ENCODE data around the gene RPL6. TPM values are rescaled to one million over a fixed set of nuclear protein-coding genes. Genes with fewer than 3 reads are reported as not detected.
A peak's percentile ranks its signal among the peaks of the same experiment; 100 is the strongest.
"Not testable (repeated sequence)": the region's sequence is repeated elsewhere in the genome, so short reads cannot be mapped to it uniquely, and the experiment has no call there.

RPL6 gene
- total and polyA plus RNA-seq, 5 experiments from 2014 or later: 646 to 1,523 (median 758) TPM

DNA sequence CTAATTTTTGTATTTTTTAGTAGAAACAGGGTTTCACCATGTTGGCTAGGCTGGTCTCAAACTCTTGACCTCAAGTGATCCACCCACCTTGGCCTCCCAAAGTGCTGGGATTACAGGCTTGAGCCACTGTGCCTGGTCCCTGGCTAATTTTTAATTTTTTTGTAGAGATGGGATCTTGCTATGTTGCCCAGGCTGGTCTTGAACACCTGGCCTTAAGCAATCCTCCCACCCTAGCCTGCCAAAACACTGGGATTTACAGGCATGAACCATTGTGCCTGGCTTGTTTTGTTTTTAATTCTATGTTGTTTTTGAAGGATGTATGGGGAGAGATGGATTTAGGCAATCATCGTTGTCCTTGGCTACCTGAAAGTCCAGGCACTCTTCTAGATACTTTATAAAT is 29.2 kb upstream of the RPL6 start:
- POLR2A ChIA-PET, H3K9me3 Mint-ChIP-seq, H3K36me3 Mint-ChIP-seq, ATAC-seq, H3K27me3 Mint-ChIP-seq, DNase-seq, H3K4me3 Mint-ChIP-seq: not testable (repeated sequence)
- peak overlapping the region in 1 of 10 donors; percentile 57 for H3K27ac Mint-ChIP-seq
- peaks cover 4 to 36% (median 14%) of the 10 kb centered on the region in 4 donors for H3K4me1 Mint-ChIP-seq

DNA sequence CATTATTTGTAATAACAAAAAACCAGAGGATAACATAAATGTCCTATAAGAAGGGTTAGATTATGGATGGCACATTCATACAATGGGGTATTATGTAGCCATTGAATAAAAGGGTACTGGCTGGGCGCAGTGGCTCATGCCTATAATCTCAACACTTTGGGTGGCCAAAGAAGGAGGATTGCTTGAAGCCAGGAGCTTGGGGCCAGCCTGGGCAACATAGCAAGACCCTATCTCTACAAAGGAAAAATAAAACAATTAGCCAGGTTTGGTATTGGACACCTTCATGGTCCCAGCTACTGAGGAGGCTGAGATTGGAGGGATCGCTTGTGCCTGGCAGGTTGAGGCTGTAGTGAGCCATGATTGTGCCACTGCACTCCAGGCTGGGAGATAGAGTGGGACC is 24.1 kb upstream of the RPL6 start:
- Mint-ChIP-seq H3K4me3 (no peak overlapping the region), H3K27me3 (no peaks in the 10 kb centered on the region), H3K9me3 (no peaks in the 10 kb centered on the region), H3K4me1 (peaks cover 9 to 44% (median 29%) of the 10 kb centered on the region in 4 donors), H3K27ac (peak overlapping the region in 1 of 10 donors; percentile 64), H3K36me3 (peaks cover 0 to 10% (median 0%) of the 10 kb centered on the region in 3 donors)
- DNase-seq (no peak), ATAC-seq (no peak)
- POLR2A ChIA-PET: no interaction called here

DNA sequence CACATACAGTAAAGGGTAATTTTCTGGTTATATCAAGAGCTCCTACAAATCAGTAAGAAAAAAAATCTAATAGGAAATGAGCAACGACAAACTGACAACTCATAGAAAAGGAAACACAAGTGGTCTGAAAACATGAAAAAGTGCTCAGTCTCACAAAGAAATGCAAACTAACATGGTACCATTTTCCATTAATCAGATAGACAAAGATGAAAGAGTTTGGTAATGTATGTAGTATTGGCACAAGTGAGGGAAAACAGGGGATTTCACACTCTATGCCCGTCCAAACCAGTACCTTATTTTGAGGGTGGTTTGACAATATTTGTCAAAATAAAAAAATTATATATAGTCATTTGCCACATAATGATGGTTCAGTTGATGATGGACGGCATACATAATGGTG is 22.6 kb upstream of the RPL6 start:
- DNase-seq (no peak), ATAC-seq (no peak)
- no peak overlapping the region for H3K4me3 Mint-ChIP-seq
- peaks cover 0 to 15% (median 0%) of the 10 kb centered on the region in 3 donors for H3K36me3 Mint-ChIP-seq
- no peaks in the 10 kb centered on the region for H3K27me3 Mint-ChIP-seq
- no peaks in the 10 kb centered on the region for H3K9me3 Mint-ChIP-seq
- H3K27ac Mint-ChIP-seq: no peak overlapping the region
- peaks cover 10 to 39% (median 26%) of the 10 kb centered on the region in 4 donors for H3K4me1 Mint-ChIP-seq
- POLR2A ChIA-PET: no interaction called here

DNA sequence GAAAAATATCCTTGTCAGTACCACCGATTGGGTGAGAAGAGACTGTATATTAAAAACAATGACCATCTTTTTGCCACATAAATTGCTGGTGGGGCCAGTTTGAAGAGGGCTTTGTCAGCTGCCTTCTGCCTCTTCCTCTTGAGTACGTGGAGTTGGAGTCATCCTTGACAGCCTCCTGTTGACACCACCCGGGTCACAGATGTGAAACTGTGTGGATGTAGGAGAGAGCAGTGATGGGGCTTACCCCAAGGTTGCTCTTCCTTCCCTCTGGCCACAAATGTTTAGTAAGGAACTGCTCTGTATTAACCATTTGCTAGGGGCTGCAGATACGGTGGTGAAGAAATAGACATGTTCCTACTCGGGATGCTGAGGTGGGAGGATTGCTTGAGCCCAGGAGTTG is 21.5 kb upstream of the RPL6 start:
- DNase-seq (no peak), ATAC-seq (no peak)
- Mint-ChIP-seq H3K9me3 (no peaks in the 10 kb centered on the region), H3K27me3 (no peaks in the 10 kb centered on the region), H3K27ac (peak overlapping the region in 3 of 10 donors; percentile 0 to 88 (median 48)), H3K4me1 (peaks cover 10 to 39% (median 29%) of the 10 kb centered on the region in 4 donors), H3K4me3 (no peak overlapping the region), H3K36me3 (peaks cover 0 to 15% (median 0%) of the 10 kb centered on the region in 3 donors)
- POLR2A ChIA-PET: interaction anchor here (0.6 kb wide), 1 partner anchor 12 kb away, joined by 3 read pairs; the partner anchor contains the start of gene PTPN11

DNA sequence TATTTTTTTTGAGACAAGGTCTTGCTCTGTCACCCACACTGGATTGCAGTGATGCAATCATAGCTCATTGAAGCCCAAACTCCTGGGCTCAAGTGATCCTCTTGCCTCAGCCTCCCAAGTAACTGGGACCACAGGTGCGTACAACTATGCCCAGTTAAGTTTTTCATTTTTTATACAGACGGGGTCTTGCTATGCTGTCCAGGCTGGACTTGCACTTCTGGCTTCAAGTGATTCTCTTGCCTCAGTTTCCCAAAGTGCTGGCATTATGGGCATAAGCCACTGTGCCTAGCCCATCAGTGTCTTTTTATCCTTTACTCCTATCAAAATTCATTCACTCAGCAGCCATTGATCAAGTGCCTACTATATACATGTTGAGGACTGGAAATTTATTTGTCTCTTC is 18.4 kb upstream of the RPL6 start:
- ATAC-seq (no peak), DNase-seq (no peak)
- Mint-ChIP-seq H3K27ac (peak overlapping the region in 1 of 10 donors; percentile 49), H3K27me3 (no peaks in the 10 kb centered on the region), H3K9me3 (no peaks in the 10 kb centered on the region), H3K4me3 (no peak overlapping the region), H3K36me3 (peaks cover 0 to 19% (median 0%) of the 10 kb centered on the region in 3 donors), H3K4me1 (peaks cover 19 to 49% (median 48%) of the 10 kb centered on the region in 4 donors)
- POLR2A ChIA-PET: no interaction called here

DNA sequence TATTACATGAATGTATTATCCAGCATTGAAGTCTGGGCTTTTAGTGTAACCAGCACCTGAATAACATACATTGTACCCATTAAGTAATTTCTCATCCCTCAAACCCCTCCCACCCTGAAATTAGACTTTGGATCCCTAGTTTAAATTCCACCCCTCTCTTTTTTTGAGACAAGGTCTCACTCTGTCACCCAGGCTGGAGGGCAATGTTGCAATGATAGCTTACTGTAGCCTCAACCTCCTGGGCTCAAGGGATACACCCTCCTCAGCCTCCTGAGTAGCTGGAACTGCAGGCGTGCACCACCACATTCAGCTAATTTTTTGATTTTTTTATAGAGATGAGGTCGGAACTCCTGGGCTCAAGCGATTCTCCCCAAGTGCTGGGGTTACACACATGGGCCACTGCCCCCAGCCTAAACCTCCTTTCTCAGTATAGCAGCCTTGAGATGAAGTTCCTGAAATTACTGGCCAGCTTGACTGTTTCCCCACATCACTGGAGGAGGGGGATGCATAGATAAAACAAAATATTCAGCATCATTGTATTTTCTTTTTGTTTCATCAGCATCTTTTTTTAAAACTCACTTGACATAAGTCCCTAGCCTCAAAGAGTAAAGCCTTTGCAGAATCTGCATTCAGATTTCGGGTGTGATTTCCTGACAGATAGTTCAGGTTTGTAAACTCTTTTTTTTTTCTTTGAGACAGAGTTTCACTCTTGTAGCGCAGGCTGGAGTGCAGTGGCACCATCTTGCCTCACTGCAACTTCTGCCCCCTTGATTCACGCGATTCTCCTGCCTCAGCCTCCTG is 16.4 kb upstream of the RPL6 start:
- peaks cover 0 to 12% (median 0%) of the 10 kb centered on the region in 3 donors for H3K36me3 Mint-ChIP-seq
- no peaks in the 10 kb centered on the region for H3K27me3 Mint-ChIP-seq
- H3K4me3 Mint-ChIP-seq: no peak overlapping the region
- no peak for ATAC-seq
- H3K27ac Mint-ChIP-seq: peak overlapping the region in 2 of 10 donors; percentile 41 to 57
- H3K4me1 Mint-ChIP-seq: peaks cover 22 to 54% (median 52%) of the 10 kb centered on the region in 4 donors
- POLR2A ChIA-PET: no interaction called here
- H3K9me3 Mint-ChIP-seq: no peaks in the 10 kb centered on the region
- DNase-seq: no peak

DNA sequence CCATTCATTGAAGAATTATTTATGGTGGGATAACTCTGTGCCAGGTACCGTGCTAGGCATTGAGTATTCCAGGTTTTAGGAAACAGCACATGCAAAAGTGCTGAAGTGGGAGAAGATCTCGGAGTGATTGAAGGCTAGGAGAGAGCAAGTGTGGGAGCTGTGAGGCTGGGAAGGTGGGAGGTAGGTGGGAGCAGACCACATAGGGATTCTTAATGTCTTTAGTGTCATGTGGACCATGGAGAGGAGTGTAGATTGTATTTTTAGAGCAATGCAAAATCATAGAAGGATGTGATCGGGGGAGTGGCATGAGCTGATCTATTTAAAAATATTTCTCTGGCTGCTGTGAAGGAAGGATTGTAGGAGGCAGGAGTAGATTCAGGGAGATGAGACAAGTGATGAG is 14.7 kb upstream of the RPL6 start:
- POLR2A ChIA-PET: no interaction called here
- Mint-ChIP-seq H3K27me3 (no peaks in the 10 kb centered on the region), H3K4me1 (peaks cover 30 to 65% (median 65%) of the 10 kb centered on the region in 4 donors), H3K9me3 (no peaks in the 10 kb centered on the region), H3K4me3 (peak overlapping the region in 2 of 10 donors; percentile 0 to 12), H3K36me3 (peaks cover 0 to 9% (median 0%) of the 10 kb centered on the region in 3 donors), H3K27ac (peak overlapping the region in 4 of 10 donors; percentile 3 to 41 (median 14))
- ATAC-seq: no peak
- DNase-seq: no peak

DNA sequence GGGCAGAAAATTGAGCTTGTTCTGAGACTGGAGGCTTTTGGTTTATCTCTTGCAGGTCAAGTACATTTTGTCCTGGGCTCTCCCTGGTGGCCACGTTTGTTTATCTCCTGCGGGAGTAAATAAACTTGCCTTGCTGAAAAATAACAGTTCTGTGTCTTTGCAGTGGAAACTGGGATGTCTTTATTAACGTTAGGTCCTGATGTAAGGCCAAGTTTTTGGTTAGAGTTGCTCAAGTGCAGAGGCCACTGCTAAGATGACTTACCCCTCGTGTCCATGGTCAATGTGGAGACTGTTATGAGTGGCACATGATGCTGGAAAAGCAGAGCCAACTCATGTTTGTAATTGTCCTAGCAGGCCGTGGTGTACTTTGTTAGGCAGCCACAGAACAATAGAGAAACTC is 13.1 kb upstream of the RPL6 start:
- ATAC-seq: no peak
- Mint-ChIP-seq H3K27ac (peak overlapping the region in 1 of 10 donors; percentile 67), H3K27me3 (no peaks in the 10 kb centered on the region), H3K4me3 (peak overlapping the region in 1 of 10 donors; percentile 8), H3K4me1 (peaks cover 30 to 66% (median 60%) of the 10 kb centered on the region in 4 donors), H3K9me3 (no peaks in the 10 kb centered on the region), H3K36me3 (peaks cover 0 to 4% (median 0%) of the 10 kb centered on the region in 3 donors)
- DNase-seq: no peak
- POLR2A ChIA-PET: no interaction called here

DNA sequence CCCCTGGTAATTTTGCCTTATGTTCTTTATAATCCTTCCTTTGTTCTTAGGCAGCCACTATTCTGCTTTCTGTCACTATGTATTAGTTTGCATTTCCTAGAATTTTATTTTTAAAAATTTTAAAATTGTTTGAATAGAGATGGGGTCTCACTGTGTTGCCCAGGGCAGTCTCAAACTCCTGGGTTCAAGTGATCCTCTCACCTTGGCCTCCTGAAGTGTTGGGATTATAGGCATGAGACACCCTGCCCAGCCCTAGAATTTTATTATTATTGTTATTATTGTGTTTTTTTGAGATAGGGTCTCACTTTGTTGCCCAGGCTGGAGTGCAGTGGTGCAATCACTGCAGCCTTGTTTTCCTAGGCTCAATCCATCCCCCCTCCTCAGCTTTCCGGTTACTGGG is 12.0 kb upstream of the RPL6 start:
- Mint-ChIP-seq H3K27me3 (no peaks in the 10 kb centered on the region), H3K27ac (peak overlapping the region in 2 of 10 donors; percentile 22 to 68), H3K4me1 (peaks cover 30 to 65% (median 57%) of the 10 kb centered on the region in 4 donors), H3K36me3 (peaks cover 0 to 4% (median 0%) of the 10 kb centered on the region in 3 donors), H3K9me3 (no peaks in the 10 kb centered on the region), H3K4me3 (peak overlapping the region in 3 of 10 donors; percentile 11 to 97 (median 48))
- POLR2A ChIA-PET: no interaction called here
- DNase-seq (no peak), ATAC-seq (no peak)

DNA sequence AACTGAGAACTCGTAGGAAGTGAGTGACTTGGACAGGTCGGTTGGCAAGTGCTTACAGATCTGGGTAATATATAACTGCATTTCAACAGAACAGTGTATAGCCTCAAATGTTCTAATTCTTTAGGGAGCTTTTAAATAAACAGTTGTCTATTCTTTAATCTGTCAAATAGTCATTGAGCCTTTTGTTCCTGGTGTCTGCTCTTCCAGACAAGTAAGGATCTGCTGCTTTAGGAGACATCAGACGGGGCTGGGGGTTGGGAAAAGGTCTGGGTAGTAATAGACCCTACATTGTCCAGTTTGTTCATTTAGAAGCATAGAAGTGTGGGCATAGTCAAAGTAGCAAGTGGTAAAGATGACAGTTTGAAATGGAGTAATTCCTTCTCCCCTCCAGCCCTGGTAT is 11.3 kb upstream of the RPL6 start:
- H3K4me3 Mint-ChIP-seq: peak overlapping the region; percentile 57 to 100 (median 88)
- ATAC-seq (no peak), DNase-seq (no peak)
- H3K4me1 Mint-ChIP-seq: peaks cover 30 to 61% (median 53%) of the 10 kb centered on the region in 4 donors
- H3K9me3 Mint-ChIP-seq: no peaks in the 10 kb centered on the region
- POLR2A ChIA-PET: interaction anchor here (0.5 kb wide), 1 partner anchor 20 kb away, joined by 4 read pairs; no protein-coding TSS in a partner anchor
- H3K27me3 Mint-ChIP-seq: no peaks in the 10 kb centered on the region
- peaks cover 0 to 4% (median 0%) of the 10 kb centered on the region in 3 donors for H3K36me3 Mint-ChIP-seq
- peak overlapping the region in 9 of 10 donors; percentile 1 to 97 (median 68) for H3K27ac Mint-ChIP-seq

DNA sequence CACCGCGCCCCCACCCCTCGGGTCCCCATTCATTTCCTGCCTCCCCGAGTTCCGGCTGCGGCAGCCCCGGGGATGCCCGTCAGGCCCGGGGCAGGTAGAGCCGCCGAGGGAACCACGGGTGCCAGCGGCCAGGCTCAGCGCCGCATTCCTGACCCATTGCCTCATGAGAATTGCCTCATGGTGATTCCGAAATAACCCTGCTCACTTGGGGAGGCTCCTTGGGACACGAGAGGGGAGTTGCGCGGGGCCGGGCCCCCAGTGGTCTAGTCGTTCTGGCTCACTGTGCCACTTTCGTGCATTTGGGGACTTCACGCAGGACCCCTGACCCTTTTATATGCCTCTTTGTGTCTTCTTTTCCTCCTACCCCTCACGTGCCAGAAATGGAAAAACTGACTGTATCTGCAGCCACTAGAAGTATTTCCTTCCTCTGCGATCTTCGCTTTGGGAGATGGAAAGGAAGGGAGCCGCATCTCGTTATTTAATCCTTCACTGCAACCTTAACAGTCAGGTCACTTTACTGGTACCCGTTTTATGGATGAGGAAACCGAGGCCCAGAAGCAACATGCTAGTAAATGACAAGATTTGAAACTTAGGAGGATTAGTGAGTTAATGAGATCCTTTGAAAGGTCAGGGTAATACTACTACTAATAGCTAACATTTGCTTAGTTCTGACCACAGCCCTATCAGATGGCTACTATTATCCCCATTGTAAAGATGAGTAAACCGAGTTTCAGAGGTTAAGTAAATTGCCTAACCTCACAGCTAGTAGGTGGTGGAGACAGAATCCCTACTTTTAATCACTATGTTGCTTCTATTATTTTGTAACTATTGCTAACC is 10.1 kb upstream of the RPL6 start:
- Mint-ChIP-seq H3K27ac (peak overlapping the region; percentile 73 to 97 (median 93)), H3K9me3 (no peaks in the 10 kb centered on the region), H3K27me3 (no peaks in the 10 kb centered on the region), H3K36me3 (peaks cover 0 to 4% (median 0%) of the 10 kb centered on the region in 3 donors), H3K4me1 (peaks cover 32 to 59% (median 47%) of the 10 kb centered on the region in 4 donors), H3K4me3 (peak overlapping the region; percentile 88 to 100 (median 90))
- POLR2A ChIA-PET: interaction anchor here (0.6 to 1.3 kb wide), 3 partner anchors 9 to 1021 kb away, joined by 3 to 13 read pairs (median 3); no protein-coding TSS in a partner anchor
- ATAC-seq (peak; percentile 59 to 60), DNase-seq (peak in 2 of 10 donors; percentile 1 to 73)

DNA sequence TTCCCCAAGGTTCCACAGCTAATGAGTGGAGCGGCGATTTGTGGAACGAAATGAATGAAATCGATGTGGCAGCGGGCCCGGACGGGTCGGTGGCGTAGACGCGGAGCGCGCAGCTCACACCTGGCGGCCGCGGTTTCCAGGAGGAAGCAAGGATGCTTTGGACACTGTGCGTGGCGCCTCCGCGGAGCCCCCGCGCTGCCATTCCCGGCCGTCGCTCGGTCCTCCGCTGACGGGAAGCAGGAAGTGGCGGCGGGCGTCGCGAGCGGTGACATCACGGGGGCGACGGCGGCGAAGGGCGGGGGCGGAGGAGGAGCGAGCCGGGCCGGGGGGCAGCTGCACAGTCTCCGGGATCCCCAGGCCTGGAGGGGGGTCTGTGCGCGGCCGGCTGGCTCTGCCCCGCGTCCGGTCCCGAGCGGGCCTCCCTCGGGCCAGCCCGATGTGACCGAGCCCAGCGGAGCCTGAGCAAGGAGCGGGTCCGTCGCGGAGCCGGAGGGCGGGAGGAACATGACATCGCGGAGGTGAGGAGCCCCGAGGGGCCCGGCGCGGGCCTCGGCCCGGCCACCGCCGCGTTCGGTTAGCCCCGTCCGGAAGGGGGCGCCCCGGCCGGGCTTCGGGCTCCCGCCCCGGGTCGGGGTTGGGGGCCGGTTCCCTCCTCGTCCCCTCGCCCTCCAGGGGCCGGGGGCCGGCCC is 9.3 kb upstream of the RPL6 start, which contains the start of gene PTPN11:
PTPN11 (plus strand) TSS at position 340 of the 689 bp plus-strand sequence; CDS start at position 505, 165 bp downstream.
- ATAC-seq (peak; percentile 87 to 88), DNase-seq (peak; percentile 83 to 98 (median 90))
- H3K36me3 Mint-ChIP-seq: peaks cover 0 to 4% (median 0%) of the 10 kb centered on the region in 3 donors
- POLR2A ChIA-PET: interaction anchor here (0.6 to 1.3 kb wide), 5 partner anchors 8 to 1837 kb away, joined by 3 to 13 read pairs (median 3); no protein-coding TSS in a partner anchor
- H3K27me3 Mint-ChIP-seq: no peaks in the 10 kb centered on the region
- peak within 1 kb of the TSS; percentile 94 to 99 (median 98) for H3K27ac Mint-ChIP-seq
- peaks cover 25 to 52% (median 40%) of the 10 kb centered on the region in 4 donors for H3K4me1 Mint-ChIP-seq
- H3K4me3 Mint-ChIP-seq: peak within 1 kb of the TSS; percentile 93 to 100 (median 96)
- no peaks in the 10 kb centered on the region for H3K9me3 Mint-ChIP-seq

Measured in naive thymus-derived CD8-positive, alpha-beta T cell (primary cell).